ENCODE data around the gene HMCN1. TPM values are rescaled to one million over a fixed set of nuclear protein-coding genes. Genes with fewer than 3 reads are reported as not detected.

The HMCN1 gene
- total and polyA plus RNA-seq, 2 donors (not counting 1 experiment from before 2014, with no cell fraction given), result 6.8 to 21.0 TPM

DNA sequence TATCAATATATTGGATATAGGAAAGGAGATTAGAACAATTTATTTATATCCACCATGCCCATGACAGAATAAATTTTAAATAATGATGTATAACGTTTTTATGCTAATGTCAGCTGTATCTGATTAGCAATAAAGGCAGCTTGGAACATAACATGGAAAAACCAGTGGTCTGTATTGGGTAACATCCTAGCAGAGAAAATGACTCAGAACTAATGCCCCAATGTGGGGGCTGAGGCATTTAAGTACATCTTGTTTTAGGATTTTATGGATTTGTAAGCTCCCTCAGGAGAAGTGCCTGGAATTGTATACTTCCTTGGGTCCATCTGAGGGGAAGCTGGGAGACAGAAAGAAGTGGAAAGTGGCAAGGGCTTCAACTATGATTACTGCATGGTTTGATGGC lies 82.3 kb downstream of the HMCN1 start:
- TF ChIP-seq EZH2 (IDR thresholded peaks at IDR 0.05; ENCODE audit: low read length, missing control alignments) (no peak), CTCF (conservative IDR thresholded peaks at IDR 0.05 in 1 of 2, IDR thresholded peaks at IDR 0.05 in 1 of 2; ENCODE audit: low read depth in 1 of 2, low read length in 2 of 2) (no peak)
- H3K4me3 ChIP-seq (replicated peaks in 1 of 4; ENCODE audit: control extremely low read depth in 1 of 4, insufficient read depth in 1 of 4, low read depth in 3 of 4, low read length in 4 of 4), result no peak overlapping the region
- no peaks in the 10 kb centered on the region for H3K4me1 ChIP-seq (ENCODE audit: control insufficient read depth, extremely low read depth, insufficient read depth, low read length)
- no peak overlapping the region for H2AFZ ChIP-seq (ENCODE audit: low read length)
- no peaks in the 10 kb centered on the region for H3K79me2 ChIP-seq (ENCODE audit: control insufficient read depth, insufficient read depth, low read length)
- peak; percentile 25 to 47 for DNase-seq (ENCODE audit: low read depth in 2 of 2)
- no peaks in the 10 kb centered on the region for H3K9me3 ChIP-seq (ENCODE audit: control insufficient read depth, insufficient read depth, low read depth, low read length)
- no peaks in the 10 kb centered on the region for H3K27me3 ChIP-seq (ENCODE audit: control insufficient read depth, insufficient read depth, low read length)
- H4K20me1 ChIP-seq (ENCODE audit: control insufficient read depth, extremely low read depth, insufficient read depth, low read length), result no peaks in the 10 kb centered on the region
- no peak overlapping the region for H3K27ac ChIP-seq (ENCODE audit: insufficient read depth, low read length)
- H3K4me2 ChIP-seq (ENCODE audit: extremely low read depth, insufficient read depth, low read length), result no peak overlapping the region
- H3K9ac ChIP-seq (ENCODE audit: insufficient read depth, low read length), result no peak overlapping the region
- H3K36me3 ChIP-seq (ENCODE audit: control insufficient read depth, insufficient read depth, low read length), result no peaks in the 10 kb centered on the region

- Histone ChIP-seq H3K4me1 (ENCODE audit: control insufficient read depth, extremely low read depth, insufficient read depth, low read length) (no peaks in the 10 kb centered on the region), H3K36me3 (ENCODE audit: control insufficient read depth, insufficient read depth, low read length) (no peaks in the 10 kb centered on the region), H3K9me3 (ENCODE audit: control insufficient read depth, insufficient read depth, low read depth, low read length) (no peaks in the 10 kb centered on the region), H3K79me2 (ENCODE audit: control insufficient read depth, insufficient read depth, low read length) (no peaks in the 10 kb centered on the region), H3K27me3 (ENCODE audit: control insufficient read depth, insufficient read depth, low read length) (no peaks in the 10 kb centered on the region), H2AFZ (ENCODE audit: low read length) (no peak overlapping the region), H4K20me1 (ENCODE audit: control insufficient read depth, extremely low read depth, insufficient read depth, low read length) (no peaks in the 10 kb centered on the region), H3K27ac (ENCODE audit: insufficient read depth, low read length) (no peak overlapping the region), H3K4me2 (ENCODE audit: extremely low read depth, insufficient read depth, low read length) (no peak overlapping the region), H3K9ac (ENCODE audit: insufficient read depth, low read length) (no peak overlapping the region), H3K4me3 (replicated peaks in 1 of 4; ENCODE audit: control extremely low read depth in 1 of 4, insufficient read depth in 1 of 4, low read depth in 3 of 4, low read length in 4 of 4) (no peak overlapping the region)
- DNase-seq (ENCODE audit: low read depth in 2 of 2), result no peak
- TF ChIP-seq CTCF (conservative IDR thresholded peaks at IDR 0.05 in 1 of 2, IDR thresholded peaks at IDR 0.05 in 1 of 2; ENCODE audit: low read depth in 1 of 2, low read length in 2 of 2) (no peak), EZH2 (IDR thresholded peaks at IDR 0.05; ENCODE audit: low read length, missing control alignments) (no peak)
Observed at GRCh38 chr1:185819798-185820197, 85.6 kb downstream of the HMCN1 start.

- Histone ChIP-seq H3K79me2 (ENCODE audit: control insufficient read depth, insufficient read depth, low read length) (no peaks in the 10 kb centered on the region), H4K20me1 (ENCODE audit: control insufficient read depth, extremely low read depth, insufficient read depth, low read length) (no peaks in the 10 kb centered on the region), H3K4me1 (ENCODE audit: control insufficient read depth, extremely low read depth, insufficient read depth, low read length) (no peaks in the 10 kb centered on the region), H3K27ac (ENCODE audit: insufficient read depth, low read length) (no peak overlapping the region), H2AFZ (ENCODE audit: low read length) (no peak overlapping the region), H3K4me2 (ENCODE audit: extremely low read depth, insufficient read depth, low read length) (no peak overlapping the region), H3K9ac (ENCODE audit: insufficient read depth, low read length) (no peak overlapping the region), H3K9me3 (ENCODE audit: control insufficient read depth, insufficient read depth, low read depth, low read length) (no peaks in the 10 kb centered on the region), H3K36me3 (ENCODE audit: control insufficient read depth, insufficient read depth, low read length) (no peaks in the 10 kb centered on the region), H3K4me3 (replicated peaks in 1 of 4; ENCODE audit: control extremely low read depth in 1 of 4, insufficient read depth in 1 of 4, low read depth in 3 of 4, low read length in 4 of 4) (no peak overlapping the region), H3K27me3 (ENCODE audit: control insufficient read depth, insufficient read depth, low read length) (no peaks in the 10 kb centered on the region)
- DNase-seq (ENCODE audit: low read depth in 2 of 2), result no peak
- TF ChIP-seq EZH2 (IDR thresholded peaks at IDR 0.05; ENCODE audit: low read length, missing control alignments), result no peak
- TF ChIP-seq CTCF (conservative IDR thresholded peaks at IDR 0.05 in 1 of 2, IDR thresholded peaks at IDR 0.05 in 1 of 2; ENCODE audit: low read depth in 1 of 2, low read length in 2 of 2), result no peak
Observed at GRCh38 chr1:185821612-185822385, 87.6 kb downstream of the HMCN1 start.
